Astrocyte of the hippocampus (primary cell): ENCODE results near the gene DHRS4.

Experiments
- DNase-seq: peaks from one replicate; pipeline ENCODE4 v3.0.0; 2011; ENCODE audit warnings: low read depth, low spot score

The DHRS4 gene

GRCh38 chr14:23953464-23954278 lies at the start of gene DHRS4:
TSS of gene DHRS4 (plus strand) at chr14:23953770. CDS start at chr14:23953789, 19 bp downstream.
- DNase-seq = peak; percentile 92

GRCh38 chr14:23910101-23910875 lies 43.3 kb upstream of the DHRS4 start:
- peak; percentile 74 for DNase-seq

GRCh38 chr14:23910876-23911210 lies 42.7 kb upstream of the DHRS4 start:
- no peak for DNase-seq

- DNase-seq = no peak
Observed at GRCh38 chr14:23915559-23915958, 38.0 kb upstream of the DHRS4 start.

GRCh38 chr14:23916004-23916403 lies 37.6 kb upstream of the DHRS4 start:
- DNase-seq = peak; percentile 8

GRCh38 chr14:23916446-23916845 lies 37.1 kb upstream of the DHRS4 start:
- DNase-seq = no peak

- DNase-seq = no peak
Observed at GRCh38 chr14:23922545-23922944, 31.0 kb upstream of the DHRS4 start.

GRCh38 chr14:23925523-23926075 lies 28.0 kb upstream of the DHRS4 start:
- DNase-seq = no peak

GRCh38 chr14:23926543-23926942 lies 27.0 kb upstream of the DHRS4 start:
- DNase-seq = no peak

GRCh38 chr14:23929136-23929535 lies 24.4 kb upstream of the DHRS4 start:
- DNase-seq = no peak

- DNase-seq = peak; percentile 85
Observed at GRCh38 chr14:23929822-23930294, 23.7 kb upstream of the DHRS4 start.

GRCh38 chr14:23930742-23931141 lies 22.8 kb upstream of the DHRS4 start:
- peak; percentile 62 for DNase-seq

- no peak for DNase-seq
Observed at GRCh38 chr14:23931721-23932289, 21.8 kb upstream of the DHRS4 start.

- no peak for DNase-seq
Observed at GRCh38 chr14:23932639-23933038, 20.9 kb upstream of the DHRS4 start.

GRCh38 chr14:23933108-23933741 lies 20.3 kb upstream of the DHRS4 start:
- no peak for DNase-seq

GRCh38 chr14:23933742-23934128 lies 19.8 kb upstream of the DHRS4 start:
- no peak for DNase-seq

- no peak for DNase-seq
Observed at GRCh38 chr14:23935158-23935557, 18.4 kb upstream of the DHRS4 start.

GRCh38 chr14:23936084-23936829 lies 17.3 kb upstream of the DHRS4 start:
- DNase-seq = no peak

- DNase-seq = no peak
Observed at GRCh38 chr14:23937203-23937602, 16.4 kb upstream of the DHRS4 start.

- DNase-seq = no peak
Observed at GRCh38 chr14:23938823-23939222, 14.7 kb upstream of the DHRS4 start.
